Measurements from ENCODE around the gene FBXW12.

Gene FBXW12

DNA sequence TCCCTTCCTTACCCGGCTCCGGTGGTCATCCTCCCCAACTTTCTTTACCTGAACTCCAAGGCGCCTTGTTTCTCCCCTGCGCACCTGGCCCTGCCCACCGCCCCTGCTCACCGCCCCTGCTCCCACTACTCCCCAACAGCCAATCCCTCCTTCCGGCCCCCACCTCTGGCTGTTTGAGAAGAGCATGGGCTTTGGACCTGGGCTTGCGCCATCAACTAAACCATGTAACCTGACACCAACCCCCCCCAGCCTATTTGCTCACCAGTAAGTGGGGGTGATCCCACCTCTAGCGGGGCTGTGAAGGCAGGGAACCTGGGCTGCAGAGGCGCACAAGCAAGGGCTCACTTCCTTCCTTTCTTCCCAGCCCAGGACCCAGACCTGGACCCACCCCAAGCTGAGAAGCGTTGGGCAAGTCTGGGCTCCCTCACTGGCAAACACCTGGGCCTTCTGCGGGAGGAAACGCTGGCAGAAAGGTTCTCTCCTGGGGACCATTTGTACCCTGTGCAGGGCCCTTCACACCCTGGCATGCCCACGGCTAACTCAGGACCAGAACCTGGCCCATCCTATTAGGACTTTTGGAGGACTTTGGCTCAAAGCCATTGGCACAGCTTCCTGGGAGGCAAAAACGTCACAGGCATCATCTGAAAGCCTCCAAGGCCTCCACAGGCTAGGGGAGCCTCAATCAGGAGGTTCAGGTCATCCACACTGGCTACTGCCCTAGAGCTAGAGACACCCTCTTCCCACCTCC is 58.1 kb downstream of the FBXW12 start, which contains the start of gene PLXNB1 (continued):
- TF ChIP-seq, protein P1, sequence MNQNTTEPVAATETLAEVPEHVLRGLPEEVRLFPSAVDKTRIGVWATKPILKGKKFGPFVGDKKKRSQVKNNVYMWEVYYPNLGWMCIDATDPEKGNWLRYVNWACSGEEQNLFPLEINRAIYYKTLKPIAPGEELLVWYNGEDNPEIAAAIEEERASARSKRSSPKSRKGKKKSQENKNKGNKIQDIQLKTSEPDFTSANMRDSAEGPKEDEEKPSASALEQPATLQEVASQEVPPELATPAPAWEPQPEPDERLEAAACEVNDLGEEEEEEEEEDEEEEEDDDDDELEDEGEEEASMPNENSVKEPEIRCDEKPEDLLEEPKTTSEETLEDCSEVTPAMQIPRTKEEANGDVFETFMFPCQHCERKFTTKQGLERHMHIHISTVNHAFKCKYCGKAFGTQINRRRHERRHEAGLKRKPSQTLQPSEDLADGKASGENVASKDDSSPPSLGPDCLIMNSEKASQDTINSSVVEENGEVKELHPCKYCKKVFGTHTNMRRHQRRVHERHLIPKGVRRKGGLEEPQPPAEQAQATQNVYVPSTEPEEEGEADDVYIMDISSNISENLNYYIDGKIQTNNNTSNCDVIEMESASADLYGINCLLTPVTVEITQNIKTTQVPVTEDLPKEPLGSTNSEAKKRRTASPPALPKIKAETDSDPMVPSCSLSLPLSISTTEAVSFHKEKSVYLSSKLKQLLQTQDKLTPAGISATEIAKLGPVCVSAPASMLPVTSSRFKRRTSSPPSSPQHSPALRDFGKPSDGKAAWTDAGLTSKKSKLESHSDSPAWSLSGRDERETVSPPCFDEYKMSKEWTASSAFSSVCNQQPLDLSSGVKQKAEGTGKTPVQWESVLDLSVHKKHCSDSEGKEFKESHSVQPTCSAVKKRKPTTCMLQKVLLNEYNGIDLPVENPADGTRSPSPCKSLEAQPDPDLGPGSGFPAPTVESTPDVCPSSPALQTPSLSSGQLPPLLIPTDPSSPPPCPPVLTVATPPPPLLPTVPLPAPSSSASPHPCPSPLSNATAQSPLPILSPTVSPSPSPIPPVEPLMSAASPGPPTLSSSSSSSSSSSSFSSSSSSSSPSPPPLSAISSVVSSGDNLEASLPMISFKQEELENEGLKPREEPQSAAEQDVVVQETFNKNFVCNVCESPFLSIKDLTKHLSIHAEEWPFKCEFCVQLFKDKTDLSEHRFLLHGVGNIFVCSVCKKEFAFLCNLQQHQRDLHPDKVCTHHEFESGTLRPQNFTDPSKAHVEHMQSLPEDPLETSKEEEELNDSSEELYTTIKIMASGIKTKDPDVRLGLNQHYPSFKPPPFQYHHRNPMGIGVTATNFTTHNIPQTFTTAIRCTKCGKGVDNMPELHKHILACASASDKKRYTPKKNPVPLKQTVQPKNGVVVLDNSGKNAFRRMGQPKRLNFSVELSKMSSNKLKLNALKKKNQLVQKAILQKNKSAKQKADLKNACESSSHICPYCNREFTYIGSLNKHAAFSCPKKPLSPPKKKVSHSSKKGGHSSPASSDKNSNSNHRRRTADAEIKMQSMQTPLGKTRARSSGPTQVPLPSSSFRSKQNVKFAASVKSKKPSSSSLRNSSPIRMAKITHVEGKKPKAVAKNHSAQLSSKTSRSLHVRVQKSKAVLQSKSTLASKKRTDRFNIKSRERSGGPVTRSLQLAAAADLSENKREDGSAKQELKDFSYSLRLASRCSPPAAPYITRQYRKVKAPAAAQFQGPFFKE (tag by site-specific recombination; IDR thresholded peaks at IDR 0.05; ENCODE audit: borderline replicate concordance), result no peak
- TF ChIP-seq ZNF23 (tag by site-specific recombination; IDR thresholded peaks at IDR 0.05; ENCODE audit: borderline replicate concordance) (no peak), ZNF121 (tag by site-specific recombination; IDR thresholded peaks at IDR 0.05) (no peak), ZNF112 (tag by site-specific recombination; IDR thresholded peaks at IDR 0.05) (no peak), ZNF324 (tag by site-specific recombination; IDR thresholded peaks at IDR 0.05) (no peak), ZSCAN16 (tag by site-specific recombination; IDR thresholded peaks at IDR 0.05) (no peak), ZSCAN23 (tag by site-specific recombination; IDR thresholded peaks at IDR 0.05) (peak; percentile 43; the same call in 1 of the 2 replicates), HOXC10 (CRISPR knock-in tag; IDR thresholded peaks at IDR 0.05) (no peak), ZBTB48 (tag by site-specific recombination; IDR thresholded peaks at IDR 0.05) (0 out of 2 replicates have a peak, but pooled peaks have one; percentile 52), ZNF514 (tag by site-specific recombination; IDR thresholded peaks at IDR 0.05) (no peak), KLF9 (tag by site-specific recombination; IDR thresholded peaks at IDR 0.05; ENCODE audit: low read depth) (peak; percentile 53; the same call in 1 of the 2 replicates), PATZ1 (tag by site-specific recombination; IDR thresholded peaks at IDR 0.05) (peak; percentile 97), EGR2 (tag by site-specific recombination; IDR thresholded peaks at IDR 0.05; ENCODE audit: low read depth) (peak; percentile 85), ZNF747 (tag by site-specific recombination; IDR thresholded peaks at IDR 0.05) (no peak), SP3 (tag by site-specific recombination; IDR thresholded peaks at IDR 0.05) (peak; percentile 66), ZNF560 (tag by site-specific recombination; IDR thresholded peaks at IDR 0.05; ENCODE audit: borderline replicate concordance) (no peak), ZBTB8A (tag by site-specific recombination; IDR thresholded peaks at IDR 0.05) (peak; percentile 82), ZNF350 (tag by site-specific recombination; IDR thresholded peaks at IDR 0.05) (no peak), ZNF555 (tag by site-specific recombination; conservative IDR thresholded peaks at IDR 0.05) (no peak), ZNF513 (tag by site-specific recombination; IDR thresholded peaks at IDR 0.05) (no peak), ZNF670 (tag by site-specific recombination; IDR thresholded peaks at IDR 0.05; ENCODE audit: low read depth) (no peak), ZNF2 (tag by site-specific recombination; IDR thresholded peaks at IDR 0.05) (peak; percentile 42; the same call in 1 of the 2 replicates), ZNF214 (tag by site-specific recombination; IDR thresholded peaks at IDR 0.05; ENCODE audit: borderline replicate concordance) (no peak), ZNF184 (tag by site-specific recombination; IDR thresholded peaks at IDR 0.05) (no peak)
- TF ChIP-seq, protein P2, sequence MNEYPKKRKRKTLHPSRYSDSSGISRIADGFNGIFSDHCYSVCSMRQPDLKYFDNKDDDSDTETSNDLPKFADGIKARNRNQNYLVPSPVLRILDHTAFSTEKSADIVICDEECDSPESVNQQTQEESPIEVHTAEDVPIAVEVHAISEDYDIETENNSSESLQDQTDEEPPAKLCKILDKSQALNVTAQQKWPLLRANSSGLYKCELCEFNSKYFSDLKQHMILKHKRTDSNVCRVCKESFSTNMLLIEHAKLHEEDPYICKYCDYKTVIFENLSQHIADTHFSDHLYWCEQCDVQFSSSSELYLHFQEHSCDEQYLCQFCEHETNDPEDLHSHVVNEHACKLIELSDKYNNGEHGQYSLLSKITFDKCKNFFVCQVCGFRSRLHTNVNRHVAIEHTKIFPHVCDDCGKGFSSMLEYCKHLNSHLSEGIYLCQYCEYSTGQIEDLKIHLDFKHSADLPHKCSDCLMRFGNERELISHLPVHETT (tag by site-specific recombination; IDR thresholded peaks at IDR 0.05), result no peak
- TF ChIP-seq, protein P3, sequence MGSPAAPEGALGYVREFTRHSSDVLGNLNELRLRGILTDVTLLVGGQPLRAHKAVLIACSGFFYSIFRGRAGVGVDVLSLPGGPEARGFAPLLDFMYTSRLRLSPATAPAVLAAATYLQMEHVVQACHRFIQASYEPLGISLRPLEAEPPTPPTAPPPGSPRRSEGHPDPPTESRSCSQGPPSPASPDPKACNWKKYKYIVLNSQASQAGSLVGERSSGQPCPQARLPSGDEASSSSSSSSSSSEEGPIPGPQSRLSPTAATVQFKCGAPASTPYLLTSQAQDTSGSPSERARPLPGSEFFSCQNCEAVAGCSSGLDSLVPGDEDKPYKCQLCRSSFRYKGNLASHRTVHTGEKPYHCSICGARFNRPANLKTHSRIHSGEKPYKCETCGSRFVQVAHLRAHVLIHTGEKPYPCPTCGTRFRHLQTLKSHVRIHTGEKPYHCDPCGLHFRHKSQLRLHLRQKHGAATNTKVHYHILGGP (tag by site-specific recombination; IDR thresholded peaks at IDR 0.05), result no peak
- TF ChIP-seq, protein P4, sequence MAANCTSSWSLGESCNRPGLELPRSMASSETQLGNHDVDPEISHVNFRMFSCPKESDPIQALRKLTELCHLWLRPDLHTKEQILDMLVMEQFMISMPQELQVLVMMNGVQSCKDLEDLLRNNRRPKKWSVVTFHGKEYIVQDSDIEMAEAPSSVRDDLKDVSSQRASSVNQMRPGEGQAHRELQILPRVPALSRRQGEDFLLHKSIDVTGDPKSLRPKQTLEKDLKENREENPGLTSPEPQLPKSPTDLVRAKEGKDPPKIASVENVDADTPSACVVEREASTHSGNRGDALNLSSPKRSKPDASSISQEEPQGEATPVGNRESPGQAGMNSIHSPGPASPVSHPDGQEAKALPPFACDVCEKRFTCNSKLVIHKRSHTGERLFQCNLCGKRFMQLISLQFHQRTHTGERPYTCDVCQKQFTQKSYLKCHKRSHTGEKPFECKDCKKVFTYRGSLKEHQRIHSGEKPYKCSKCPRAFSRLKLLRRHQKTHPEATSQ (tag by site-specific recombination; IDR thresholded peaks at IDR 0.05), result no peak
